HepG2 (cell line): ENCODE measurements around the gene SPNS2. TPM values are rescaled to one million over a fixed set of nuclear protein-coding genes. Genes with fewer than 3 reads are reported as not detected.

ENCODE experiments used
- ARNT2 ChIP-seq: sonication (generic); formaldehyde crosslinking; IDR thresholded peaks from 2 replicates; pipeline ENCODE4 v1.8.0; 2022; ENCODE audit warnings: mild to moderate bottlenecking, low read depth, missing genetic modification reagents, moderate library complexity
- FOXO1 ChIP-seq: sonication (generic); formaldehyde crosslinking; IDR thresholded peaks from 2 replicates; pipeline ENCODE4 v1.4.0; 2020; ENCODE audit warnings: missing genetic modification reagents
- FOXP1 ChIP-seq, 2 experiments: fragments of 450-650 bp in 1 of 2; IDR thresholded peaks; 2 replicates each; pipeline ENCODE4 v1.6.1; 2017 to 2018; ENCODE audit warnings: antibody characterized with exemption in 1 of 2
- GFI1 ChIP-seq: sonication (generic); formaldehyde crosslinking; IDR thresholded peaks from 2 replicates; pipeline ENCODE4 v1.5.0; 2020; ENCODE audit warnings: missing genetic modification reagents, mild to moderate bottlenecking, borderline replicate concordance
- HOXD1 ChIP-seq: sonication (generic); formaldehyde crosslinking; IDR thresholded peaks from 2 replicates; pipeline ENCODE4 v1.5.0; 2020; ENCODE audit warnings: missing genetic modification reagents
- PHB2 ChIP-seq: fragments of 450-650 bp; IDR thresholded peaks from 2 replicates; pipeline ENCODE4 v1.6.1; 2018; ENCODE audit not compliant: partially characterized antibody
- SMAD1 ChIP-seq: sonication (generic); formaldehyde crosslinking; IDR thresholded peaks from 2 replicates; pipeline ENCODE4 v1.4.0; 2020; ENCODE audit warnings: missing genetic modification reagents, low read depth, mild to moderate bottlenecking, borderline replicate concordance
- TAF15 ChIP-seq: fragments of 200-400 bp; formaldehyde crosslinking; IDR thresholded peaks from one replicate; pipeline ENCODE4 v1.6.1; 2018; ENCODE audit warnings: mild to moderate bottlenecking, low read depth, low read length; ENCODE audit not compliant: poor library complexity, severe bottlenecking
- TP53 ChIP-seq: sonication (generic); formaldehyde crosslinking; conservative IDR thresholded peaks from 2 replicates; pipeline ENCODE4 v1.4.0; 2020; ENCODE audit warnings: missing genetic modification reagents
- TRIM24 ChIP-seq: sonication (generic); formaldehyde crosslinking; IDR thresholded peaks from 2 replicates; pipeline ENCODE4 v1.8.0; 2022; ENCODE audit warnings: mild to moderate bottlenecking, missing genetic modification reagents
- XRCC5 ChIP-seq: fragments of 200-400 bp; formaldehyde crosslinking; optimal IDR thresholded peaks from 2 replicates; pipeline ENCODE3; 2017; ENCODE audit warnings: mild to moderate bottlenecking, low read length
- ZC3H13 ChIP-seq: sonication (generic); formaldehyde crosslinking; IDR thresholded peaks from 2 replicates; pipeline ENCODE4 v1.8.1; 2023; ENCODE audit warnings: mild to moderate bottlenecking, missing genetic modification reagents, moderate library complexity
- ZFP1 ChIP-seq: IDR thresholded peaks from 2 replicates; pipeline ENCODE4 v1.6.1; 2016
- ZKSCAN8 ChIP-seq: IDR thresholded peaks from 2 replicates; pipeline ENCODE4 v1.6.1; 2016; ENCODE audit warnings: borderline replicate concordance, missing genetic modification reagents, missing compliant biosample characterization
- ZNF136 ChIP-seq: sonication (generic); formaldehyde crosslinking; IDR thresholded peaks from 2 replicates; pipeline ENCODE4 v1.8.1; 2022; ENCODE audit warnings: low read depth, mild to moderate bottlenecking, moderate library complexity, missing genetic modification reagents
- ZNF20 ChIP-seq: sonication (generic); formaldehyde crosslinking; IDR thresholded peaks from 2 replicates; pipeline ENCODE4 v1.4.0; 2020; ENCODE audit warnings: mild to moderate bottlenecking, moderate library complexity, missing genetic modification reagents
- ZNF282 ChIP-seq: fragments of 450-650 bp; IDR thresholded peaks from 2 replicates; pipeline ENCODE4 v1.6.1; 2018; ENCODE audit not compliant: partially characterized antibody
- ZNF468 ChIP-seq: sonication (generic); formaldehyde crosslinking; IDR thresholded peaks from 2 replicates; pipeline ENCODE4 v1.8.0; 2022; ENCODE audit warnings: mild to moderate bottlenecking, moderate library complexity, missing genetic modification reagents
- ZNF781 ChIP-seq: sonication (generic); formaldehyde crosslinking; IDR thresholded peaks from 2 replicates; pipeline ENCODE4 v1.5.1; 2020; ENCODE audit warnings: borderline replicate concordance, mild to moderate bottlenecking, missing genetic modification reagents; ENCODE audit errors: not compliant biosample characterization
- ZNF878 ChIP-seq: sonication (generic); formaldehyde crosslinking; IDR thresholded peaks from 2 replicates; pipeline ENCODE4 v1.8.1; 2023; ENCODE audit warnings: mild to moderate bottlenecking, missing genetic modification reagents, moderate library complexity
- polyA plus RNA-seq, 8 experiments: library from polyadenylated mRNA; depleted of rRNA in 3 of 8; stranded (reverse) in 7 of 8; unstranded in 1 of 8; fragments of >200 nt; fragmentation: Illumina TruSeq in 4 of 8; extraction: Trizol in 4 of 8; gene quantifications; 2 replicates each; pipeline versions ENCODE4 v1.2.1 to v1.2.3, GENCODE V29; 2011 to 2016; ENCODE audit warnings: low read depth in 4 of 8, missing spikeins in 1 of 8, mixed read lengths in 1 of 8; ENCODE audit not compliant: insufficient read depth in 1 of 8
- total RNA-seq, 5 experiments: library from RNA; depleted of rRNA; stranded (reverse); fragments of >200 nt; fragmentation: Illumina TruSeq; extraction: Trizol; gene quantifications; 2 replicates each; pipeline ENCODE4 v1.2.3, GENCODE V29; 2016; ENCODE audit warnings: low read depth in 1 of 5
- TF ChIP-seq, protein P1 (sequence below): sonication (generic); formaldehyde crosslinking; IDR thresholded peaks from 2 replicates; pipeline ENCODE4 v1.4.0; 2020; ENCODE audit warnings: missing genetic modification reagents
- TF ChIP-seq, protein P2 (sequence below): sonication (generic); formaldehyde crosslinking; IDR thresholded peaks from 2 replicates; pipeline ENCODE4 v1.4.0; 2020; ENCODE audit warnings: missing genetic modification reagents
- TF ChIP-seq, protein P3 (sequence below): sonication (generic); formaldehyde crosslinking; IDR thresholded peaks from 2 replicates; pipeline ENCODE4 v1.8.1; 2023; ENCODE audit warnings: mild to moderate bottlenecking, missing genetic modification reagents
- TF ChIP-seq, protein P4 (sequence below): sonication (generic); formaldehyde crosslinking; IDR thresholded peaks from 2 replicates; pipeline ENCODE4 v1.5.0; 2020; ENCODE audit warnings: missing genetic modification reagents

The SPNS2 gene
- total and polyA plus RNA-seq, 2 of the 13 experiments (the other 11 are each of a cell fraction or from before 2014, with no cell fraction given): 0.01 TPM; not detected in 1

DNA sequence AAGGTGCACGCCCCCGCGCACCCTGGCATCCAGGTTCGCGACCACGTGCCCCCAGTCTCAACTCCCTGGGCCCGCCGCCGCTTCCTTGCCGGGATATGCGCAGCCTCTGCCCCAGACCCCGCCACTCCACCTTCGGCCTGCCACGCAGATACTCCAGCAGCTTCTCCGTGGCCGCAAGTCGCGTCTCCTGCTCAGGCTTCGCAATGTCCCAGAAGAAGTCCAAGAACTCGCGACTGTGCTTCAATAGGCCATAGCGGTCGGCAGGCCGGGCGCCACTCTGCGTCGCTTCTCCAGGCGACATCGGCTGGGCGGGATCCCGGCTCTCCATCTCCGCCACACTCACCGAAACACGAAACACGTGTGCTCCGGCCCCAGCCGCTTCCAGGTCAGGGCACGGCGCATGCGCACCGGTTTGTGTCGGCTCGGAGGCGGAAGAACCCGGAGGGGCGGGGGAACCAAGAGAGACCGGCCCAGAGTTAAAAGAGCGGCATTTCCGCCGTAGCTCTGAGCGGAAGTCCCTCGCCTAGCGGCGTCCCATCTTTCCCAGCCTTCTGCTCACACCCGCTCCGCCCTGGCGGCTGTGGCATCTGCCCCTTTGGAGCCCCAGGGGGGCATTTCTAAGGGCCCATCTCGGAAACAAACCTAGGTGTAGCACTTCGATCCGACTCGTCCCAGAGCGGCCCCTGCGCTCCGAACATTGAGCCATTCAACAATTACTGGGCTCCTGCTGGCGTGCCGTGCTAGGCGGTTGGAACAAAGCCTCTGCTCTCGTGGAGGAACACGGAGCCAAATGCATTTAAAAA lies 56.5 kb downstream of the SPNS2 start, which contains the start of gene MYBBP1A (continued):
- TF ChIP-seq, protein P1, sequence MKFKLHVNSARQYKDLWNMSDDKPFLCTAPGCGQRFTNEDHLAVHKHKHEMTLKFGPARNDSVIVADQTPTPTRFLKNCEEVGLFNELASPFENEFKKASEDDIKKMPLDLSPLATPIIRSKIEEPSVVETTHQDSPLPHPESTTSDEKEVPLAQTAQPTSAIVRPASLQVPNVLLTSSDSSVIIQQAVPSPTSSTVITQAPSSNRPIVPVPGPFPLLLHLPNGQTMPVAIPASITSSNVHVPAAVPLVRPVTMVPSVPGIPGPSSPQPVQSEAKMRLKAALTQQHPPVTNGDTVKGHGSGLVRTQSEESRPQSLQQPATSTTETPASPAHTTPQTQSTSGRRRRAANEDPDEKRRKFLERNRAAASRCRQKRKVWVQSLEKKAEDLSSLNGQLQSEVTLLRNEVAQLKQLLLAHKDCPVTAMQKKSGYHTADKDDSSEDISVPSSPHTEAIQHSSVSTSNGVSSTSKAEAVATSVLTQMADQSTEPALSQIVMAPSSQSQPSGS: no peak
- 0 out of 2 replicates have a peak, but pooled peaks have one; percentile 43 for TF ChIP-seq ZFP1 (CRISPR knock-in tag)
- no peak for TF ChIP-seq FOXP1 (IDR thresholded peaks at IDR 0.05)
- TF ChIP-seq FOXP1 (CRISPR knock-in tag; IDR thresholded peaks at IDR 0.05): no peak
- peak; percentile 96 for TF ChIP-seq ZNF781 (CRISPR knock-in tag)
- 0 out of 2 replicates have a peak, but pooled peaks have one; percentile 39 for TF ChIP-seq GFI1
- TF ChIP-seq XRCC5: no peak
- 0 out of 2 replicates have a peak, but pooled peaks have one; percentile 24 for TF ChIP-seq ZNF136 (CRISPR knock-in tag)
- TF ChIP-seq ZNF878 (CRISPR knock-in tag): peak; percentile 68; the same call in 1 of the 2 replicates
- peak; percentile 58 for TF ChIP-seq TAF15
- TF ChIP-seq ZNF20: 0 out of 2 replicates have a peak, but pooled peaks have one; percentile 67
- TF ChIP-seq, protein P2, sequence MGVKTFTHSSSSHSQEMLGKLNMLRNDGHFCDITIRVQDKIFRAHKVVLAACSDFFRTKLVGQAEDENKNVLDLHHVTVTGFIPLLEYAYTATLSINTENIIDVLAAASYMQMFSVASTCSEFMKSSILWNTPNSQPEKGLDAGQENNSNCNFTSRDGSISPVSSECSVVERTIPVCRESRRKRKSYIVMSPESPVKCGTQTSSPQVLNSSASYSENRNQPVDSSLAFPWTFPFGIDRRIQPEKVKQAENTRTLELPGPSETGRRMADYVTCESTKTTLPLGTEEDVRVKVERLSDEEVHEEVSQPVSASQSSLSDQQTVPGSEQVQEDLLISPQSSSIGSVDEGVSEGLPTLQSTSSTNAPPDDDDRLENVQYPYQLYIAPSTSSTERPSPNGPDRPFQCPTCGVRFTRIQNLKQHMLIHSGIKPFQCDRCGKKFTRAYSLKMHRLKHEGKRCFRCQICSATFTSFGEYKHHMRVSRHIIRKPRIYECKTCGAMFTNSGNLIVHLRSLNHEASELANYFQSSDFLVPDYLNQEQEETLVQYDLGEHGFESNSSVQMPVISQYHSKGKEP (CRISPR knock-in tag): 0 out of 2 replicates have a peak, but pooled peaks have one; percentile 5
- TF ChIP-seq, protein P3, sequence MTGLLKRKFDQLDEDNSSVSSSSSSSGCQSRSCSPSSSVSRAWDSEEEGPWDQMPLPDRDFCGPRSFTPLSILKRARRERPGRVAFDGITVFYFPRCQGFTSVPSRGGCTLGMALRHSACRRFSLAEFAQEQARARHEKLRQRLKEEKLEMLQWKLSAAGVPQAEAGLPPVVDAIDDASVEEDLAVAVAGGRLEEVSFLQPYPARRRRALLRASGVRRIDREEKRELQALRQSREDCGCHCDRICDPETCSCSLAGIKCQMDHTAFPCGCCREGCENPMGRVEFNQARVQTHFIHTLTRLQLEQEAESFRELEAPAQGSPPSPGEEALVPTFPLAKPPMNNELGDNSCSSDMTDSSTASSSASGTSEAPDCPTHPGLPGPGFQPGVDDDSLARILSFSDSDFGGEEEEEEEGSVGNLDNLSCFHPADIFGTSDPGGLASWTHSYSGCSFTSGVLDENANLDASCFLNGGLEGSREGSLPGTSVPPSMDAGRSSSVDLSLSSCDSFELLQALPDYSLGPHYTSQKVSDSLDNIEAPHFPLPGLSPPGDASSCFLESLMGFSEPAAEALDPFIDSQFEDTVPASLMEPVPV (CRISPR knock-in tag): no peak
- no peak for TF ChIP-seq ZKSCAN8 (CRISPR knock-in tag)
- TF ChIP-seq PHB2: no peak
- TF ChIP-seq, protein P4, sequence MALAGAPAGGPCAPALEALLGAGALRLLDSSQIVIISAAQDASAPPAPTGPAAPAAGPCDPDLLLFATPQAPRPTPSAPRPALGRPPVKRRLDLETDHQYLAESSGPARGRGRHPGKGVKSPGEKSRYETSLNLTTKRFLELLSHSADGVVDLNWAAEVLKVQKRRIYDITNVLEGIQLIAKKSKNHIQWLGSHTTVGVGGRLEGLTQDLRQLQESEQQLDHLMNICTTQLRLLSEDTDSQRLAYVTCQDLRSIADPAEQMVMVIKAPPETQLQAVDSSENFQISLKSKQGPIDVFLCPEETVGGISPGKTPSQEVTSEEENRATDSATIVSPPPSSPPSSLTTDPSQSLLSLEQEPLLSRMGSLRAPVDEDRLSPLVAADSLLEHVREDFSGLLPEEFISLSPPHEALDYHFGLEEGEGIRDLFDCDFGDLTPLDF: peak; percentile 49; the same call in 1 of the 2 replicates
- no peak; the same call in 1 of the 2 replicates for TF ChIP-seq ZNF468 (CRISPR knock-in tag)
- 0 out of 2 replicates have a peak, but pooled peaks have one; percentile 11 for TF ChIP-seq FOXO1
- 0 out of 2 replicates have a peak, but pooled peaks have one; percentile 34 for TF ChIP-seq TP53 (CRISPR knock-in tag)
- TF ChIP-seq HOXD1 (CRISPR knock-in tag): 0 out of 2 replicates have a peak, but pooled peaks have one; percentile 36
- peak; percentile 92 for TF ChIP-seq ARNT2
- TF ChIP-seq SMAD1: peak; percentile 82; the same call in 1 of the 2 replicates
- no peak for TF ChIP-seq ZC3H13
- TF ChIP-seq ZNF282: no peak
- TF ChIP-seq TRIM24 (CRISPR knock-in tag): no peak
